GM19397 (cell line): ENCODE data around the gene DAB2IP.

ENCODE experiments used
- ATAC-seq: cut with Tn5 transposase; IDR thresholded peaks from one replicate; pipeline ENCODE4 v1.9.1; 2021; ENCODE audit warnings: mild to moderate bottlenecking, moderate library complexity; ENCODE audit not compliant: unreplicated experiment

DAB2IP gene

GRCh38 chr9:121755581-121755980, 104.1 kb downstream of the DAB2IP start:
- no peak for ATAC-seq

- ATAC-seq, result no peak
Observed at GRCh38 chr9:121756474-121757280, 105.2 kb downstream of the DAB2IP start.

GRCh38 chr9:121757281-121757585, 105.8 kb downstream of the DAB2IP start:
- ATAC-seq, result no peak

GRCh38 chr9:121758693-121759092, 107.3 kb downstream of the DAB2IP start:
- no peak for ATAC-seq

GRCh38 chr9:121759996-121760395, 108.6 kb downstream of the DAB2IP start:
- no peak for ATAC-seq

- ATAC-seq, result no peak
Observed at GRCh38 chr9:121760571-121760970, 109.1 kb downstream of the DAB2IP start.

GRCh38 chr9:121763131-121763530, 111.7 kb downstream of the DAB2IP start:
- ATAC-seq, result no peak

GRCh38 chr9:121763561-121764370, 112.3 kb downstream of the DAB2IP start:
- ATAC-seq, result no peak

- no peak for ATAC-seq
Observed at GRCh38 chr9:121764371-121764730, 112.9 kb downstream of the DAB2IP start.

- ATAC-seq, result no peak
Observed at GRCh38 chr9:121765021-121765950, 113.9 kb downstream of the DAB2IP start.

GRCh38 chr9:121766081-121766683, 114.7 kb downstream of the DAB2IP start:
- ATAC-seq, result no peak

- no peak for ATAC-seq
Observed at GRCh38 chr9:121767171-121767769, 115.8 kb downstream of the DAB2IP start.

GRCh38 chr9:121768416-121769015, 117.1 kb downstream of the DAB2IP start:
- no peak for ATAC-seq

- ATAC-seq, result no peak
Observed at GRCh38 chr9:121769939-121770338, 118.5 kb downstream of the DAB2IP start.

GRCh38 chr9:121770415-121771273, 119.2 kb downstream of the DAB2IP start:
- no peak for ATAC-seq

- ATAC-seq, result no peak
Observed at GRCh38 chr9:121771418-121771817, 120.0 kb downstream of the DAB2IP start.

GRCh38 chr9:121771851-121772599, 120.6 kb downstream of the DAB2IP start:
- ATAC-seq, result no peak

GRCh38 chr9:121772600-121773285, 121.3 kb downstream of the DAB2IP start:
- no peak for ATAC-seq
